Activated gamma-delta T cell treated with Interleukin-2 at 50 U/mL for 16 hours (primary cell): Measurements from ENCODE around the gene DNAAF2.

Experiments
- DNase-seq: peaks from one replicate; pipeline ENCODE4 v3.0.0-alpha.2; 2020

Gene DNAAF2

DNA sequence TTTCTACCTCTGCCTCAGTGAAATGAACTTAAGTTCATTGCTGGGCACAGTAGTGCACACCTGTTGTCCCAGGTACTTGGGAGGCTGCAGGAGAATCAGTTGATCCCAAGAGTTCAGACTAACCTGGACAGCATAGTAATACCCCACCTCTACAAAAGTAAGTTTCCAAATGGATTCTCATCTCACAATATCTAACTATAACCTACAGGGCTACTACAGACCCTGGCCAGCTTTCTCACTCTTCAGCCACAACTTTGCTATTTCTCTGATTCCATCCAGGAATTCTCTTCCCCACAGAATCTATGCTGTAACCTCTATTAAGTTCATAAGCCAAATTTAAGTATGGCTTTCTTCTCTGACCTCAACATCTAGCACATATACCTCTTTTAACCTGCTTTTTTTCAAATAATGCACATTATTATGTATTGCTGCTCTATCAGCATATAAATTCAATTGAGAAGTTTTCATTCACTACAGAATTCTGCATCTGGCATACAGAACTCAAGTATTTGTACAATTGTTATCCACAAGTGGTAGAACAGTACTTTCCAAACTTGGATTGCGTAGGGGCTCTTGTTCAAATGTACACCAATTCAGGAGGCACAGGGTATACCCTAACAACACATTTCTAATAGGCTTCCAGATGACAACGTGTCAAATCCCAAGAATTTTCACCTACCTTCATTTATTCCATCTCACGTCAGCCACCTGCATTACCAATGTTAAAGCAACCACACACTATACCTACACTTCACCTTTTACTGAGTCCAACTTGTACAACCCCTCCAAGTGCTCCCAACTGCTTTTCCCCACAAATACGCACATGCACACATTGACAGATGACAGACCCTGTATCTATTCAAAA lies 52.7 kb downstream of the DNAAF2 start:
- no peak for DNase-seq

DNA sequence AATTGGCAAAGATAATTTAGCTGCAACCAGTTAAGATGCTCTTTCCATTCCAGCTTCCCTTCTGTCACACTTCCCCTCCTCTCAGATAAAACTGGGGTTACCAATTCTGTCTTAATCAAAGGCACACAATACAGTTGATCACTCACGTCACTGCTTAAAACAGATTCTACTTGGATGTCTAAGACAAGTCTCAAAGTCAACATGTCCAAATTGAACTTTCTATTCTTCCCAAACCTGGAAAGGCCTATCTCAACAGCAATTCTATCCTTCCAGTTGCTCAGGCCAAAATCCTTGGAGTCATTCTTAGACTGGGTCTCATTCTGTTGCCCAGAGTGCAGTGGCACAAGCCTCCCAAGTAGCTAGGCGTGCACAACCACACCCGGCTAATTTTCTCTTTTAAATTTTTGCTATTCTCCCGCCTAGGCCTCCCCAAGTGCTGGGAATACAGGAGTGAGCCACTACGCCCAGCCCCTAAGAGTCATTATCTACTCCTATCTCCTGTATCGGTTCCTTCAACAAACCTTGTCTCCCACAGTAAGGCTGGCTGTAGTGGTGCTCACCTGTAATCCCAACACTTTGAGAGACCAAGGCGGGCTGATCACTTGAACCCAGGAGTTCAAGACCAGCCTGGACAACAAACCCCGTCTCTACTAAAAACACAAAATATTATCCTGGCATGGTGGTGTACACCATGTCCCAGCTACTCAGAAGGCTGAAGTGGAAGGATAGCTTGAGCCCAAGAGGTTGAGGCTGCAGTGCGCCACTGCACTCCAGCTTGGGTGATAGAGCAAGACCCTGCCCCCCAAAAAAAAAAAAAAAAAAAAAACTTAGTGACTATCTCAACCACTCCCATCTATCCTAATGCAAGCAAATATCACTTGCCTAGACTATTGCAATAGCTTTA lies 53.6 kb downstream of the DNAAF2 start:
- DNase-seq: no peak

DNA sequence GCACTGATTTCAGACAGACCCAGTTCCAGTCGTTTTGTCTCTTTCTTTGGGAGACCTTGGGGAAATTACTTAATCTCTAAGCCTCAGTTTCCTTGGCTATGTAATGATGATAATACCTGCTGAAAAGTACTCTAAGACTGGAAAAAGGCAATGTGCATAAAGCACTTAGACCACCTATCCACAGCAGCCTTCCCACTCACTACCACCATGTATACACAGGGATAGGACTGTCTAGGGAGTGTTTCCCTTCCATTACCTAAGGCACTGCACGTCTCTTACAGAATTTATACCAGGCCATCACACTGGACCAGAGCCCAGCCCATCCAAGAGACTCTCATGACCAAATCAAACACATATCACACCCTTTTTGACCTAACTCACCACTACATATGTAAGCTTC lies 55.2 kb downstream of the DNAAF2 start:
- no peak for DNase-seq

DNA sequence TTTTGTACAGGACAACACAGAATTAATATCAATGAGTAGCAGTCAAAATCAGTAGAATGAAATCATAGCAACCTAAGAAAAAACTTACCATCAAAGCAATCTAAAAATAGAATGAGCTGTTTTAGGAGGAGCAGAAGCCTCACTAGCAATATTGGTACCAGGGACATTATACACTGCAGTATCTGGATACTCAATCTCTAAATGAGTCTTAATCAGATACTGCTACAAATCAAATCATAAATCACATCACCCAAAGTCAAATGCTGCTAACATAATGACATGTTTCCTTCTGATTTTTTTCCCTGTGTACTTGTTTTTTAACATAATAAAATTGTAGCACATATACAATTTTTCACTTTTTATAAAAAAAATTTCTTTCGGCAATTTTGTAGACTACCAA lies 56.9 kb downstream of the DNAAF2 start:
- no peak for DNase-seq
